ENCODE results near the gene EIF4G3.

The EIF4G3 gene

GRCh38 chr1:20981915-20982314 is 194.8 kb downstream of the EIF4G3 start:
- FAIRE-seq, result no peak
- no peak for DNase-seq (ENCODE audit: insufficient read length)
- TF ChIP-seq TAF1 (IDR thresholded peaks at IDR 0.05; ENCODE audit: borderline replicate concordance, low read depth, low read length) (no peak), POLR2A (IDR thresholded peaks at IDR 0.05; ENCODE audit: low read depth, low read length) (no peak), POLR2AphosphoS5 (IDR thresholded peaks at IDR 0.05; ENCODE audit: low read depth, low read length) (no peak)

- no peak for TF ChIP-seq POLR2AphosphoS5 (IDR thresholded peaks at IDR 0.05; ENCODE audit: low read depth, low read length)
- no peak for TF ChIP-seq POLR2A (IDR thresholded peaks at IDR 0.05; ENCODE audit: low read depth, low read length)
- no peak for TF ChIP-seq TAF1 (IDR thresholded peaks at IDR 0.05; ENCODE audit: borderline replicate concordance, low read depth, low read length)
- DNase-seq (ENCODE audit: insufficient read length), result no peak
- no peak for FAIRE-seq
Measured at GRCh38 chr1:20980051-20980450, 196.6 kb downstream of the EIF4G3 start.

GRCh38 chr1:20978413-20978812 is 198.3 kb downstream of the EIF4G3 start:
- DNase-seq (ENCODE audit: insufficient read length) (no peak), FAIRE-seq (no peak)
- TF ChIP-seq POLR2A (IDR thresholded peaks at IDR 0.05; ENCODE audit: low read depth, low read length) (no peak), TAF1 (IDR thresholded peaks at IDR 0.05; ENCODE audit: borderline replicate concordance, low read depth, low read length) (no peak), POLR2AphosphoS5 (IDR thresholded peaks at IDR 0.05; ENCODE audit: low read depth, low read length) (no peak)

GRCh38 chr1:20975668-20976067 is 201.0 kb downstream of the EIF4G3 start:
- no peak for FAIRE-seq
- TF ChIP-seq TAF1 (IDR thresholded peaks at IDR 0.05; ENCODE audit: borderline replicate concordance, low read depth, low read length) (no peak), POLR2AphosphoS5 (IDR thresholded peaks at IDR 0.05; ENCODE audit: low read depth, low read length) (no peak), POLR2A (IDR thresholded peaks at IDR 0.05; ENCODE audit: low read depth, low read length) (no peak)
- DNase-seq (ENCODE audit: insufficient read length), result no peak

DNA sequence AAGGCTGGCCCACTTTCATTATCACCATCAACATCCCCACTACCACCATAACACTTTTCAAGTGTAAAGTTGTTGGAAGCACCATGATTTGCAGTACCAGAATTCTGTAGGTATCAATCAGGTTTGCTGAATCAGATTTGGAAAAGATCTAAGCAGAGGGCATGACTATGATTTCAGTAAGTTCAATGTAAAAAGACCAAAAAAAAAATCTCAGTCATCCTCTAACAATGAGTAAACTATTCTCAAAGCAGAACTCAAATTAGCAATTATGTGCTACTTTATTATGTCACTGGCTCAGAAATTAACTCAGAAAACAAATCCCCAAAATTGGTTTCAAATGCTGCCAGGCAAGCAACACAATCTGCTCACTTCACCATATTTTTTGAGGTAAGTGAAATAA is 201.7 kb downstream of the EIF4G3 start:
- DNase-seq (ENCODE audit: insufficient read length) (no peak), FAIRE-seq (no peak)
- TF ChIP-seq POLR2A (IDR thresholded peaks at IDR 0.05; ENCODE audit: low read depth, low read length), result no peak
- no peak for TF ChIP-seq TAF1 (IDR thresholded peaks at IDR 0.05; ENCODE audit: borderline replicate concordance, low read depth, low read length)
- no peak for TF ChIP-seq POLR2AphosphoS5 (IDR thresholded peaks at IDR 0.05; ENCODE audit: low read depth, low read length)

DNA sequence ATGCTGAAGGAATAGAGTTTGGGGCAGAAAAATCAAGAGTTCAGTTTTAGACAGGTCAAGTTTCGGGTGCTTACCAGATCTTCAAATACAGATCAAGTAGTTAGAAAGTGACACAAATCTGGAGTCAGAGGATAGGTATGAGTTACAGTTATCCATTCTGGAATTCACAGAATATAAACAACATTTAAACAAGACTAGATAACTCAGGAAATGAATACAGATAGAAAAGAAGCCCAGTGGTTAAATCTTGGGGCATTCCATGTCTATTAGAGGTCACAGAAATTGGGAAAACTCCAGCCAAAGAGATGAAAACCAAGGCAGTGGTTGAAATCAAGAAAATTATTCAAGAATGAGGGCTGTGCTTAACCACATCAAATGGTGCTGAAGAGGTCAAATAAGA is 202.6 kb downstream of the EIF4G3 start:
- TF ChIP-seq POLR2A (IDR thresholded peaks at IDR 0.05; ENCODE audit: low read depth, low read length) (no peak), POLR2AphosphoS5 (IDR thresholded peaks at IDR 0.05; ENCODE audit: low read depth, low read length) (no peak), TAF1 (IDR thresholded peaks at IDR 0.05; ENCODE audit: borderline replicate concordance, low read depth, low read length) (no peak)
- no peak for FAIRE-seq
- no peak for DNase-seq (ENCODE audit: insufficient read length)

DNA sequence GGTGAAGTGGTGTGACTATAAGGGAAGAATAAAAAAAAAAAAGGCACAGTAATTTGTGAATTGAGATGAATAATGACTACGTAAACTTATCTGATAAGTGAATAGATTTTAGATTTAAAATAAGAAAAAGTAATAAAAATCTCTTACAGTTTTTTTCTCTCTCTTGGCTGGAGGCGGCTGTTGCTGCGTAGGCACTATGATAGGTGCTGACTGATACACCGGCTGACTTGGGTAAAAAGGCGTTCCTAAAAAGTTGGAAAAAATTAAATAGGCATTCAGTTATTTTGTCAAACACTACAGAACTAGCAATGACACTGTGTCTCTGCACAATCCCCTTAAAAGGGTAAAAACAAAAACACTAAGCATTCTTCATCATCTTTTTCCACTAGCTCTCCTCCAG is 203.8 kb downstream of the EIF4G3 start:
- no peak for FAIRE-seq
- TF ChIP-seq POLR2A (IDR thresholded peaks at IDR 0.05; ENCODE audit: low read depth, low read length) (no peak), TAF1 (IDR thresholded peaks at IDR 0.05; ENCODE audit: borderline replicate concordance, low read depth, low read length) (no peak), POLR2AphosphoS5 (IDR thresholded peaks at IDR 0.05; ENCODE audit: low read depth, low read length) (no peak)
- DNase-seq (ENCODE audit: insufficient read length), result no peak

GRCh38 chr1:20964540-20965484 is 211.9 kb downstream of the EIF4G3 start:
- peak; percentile 33 for FAIRE-seq

DNA sequence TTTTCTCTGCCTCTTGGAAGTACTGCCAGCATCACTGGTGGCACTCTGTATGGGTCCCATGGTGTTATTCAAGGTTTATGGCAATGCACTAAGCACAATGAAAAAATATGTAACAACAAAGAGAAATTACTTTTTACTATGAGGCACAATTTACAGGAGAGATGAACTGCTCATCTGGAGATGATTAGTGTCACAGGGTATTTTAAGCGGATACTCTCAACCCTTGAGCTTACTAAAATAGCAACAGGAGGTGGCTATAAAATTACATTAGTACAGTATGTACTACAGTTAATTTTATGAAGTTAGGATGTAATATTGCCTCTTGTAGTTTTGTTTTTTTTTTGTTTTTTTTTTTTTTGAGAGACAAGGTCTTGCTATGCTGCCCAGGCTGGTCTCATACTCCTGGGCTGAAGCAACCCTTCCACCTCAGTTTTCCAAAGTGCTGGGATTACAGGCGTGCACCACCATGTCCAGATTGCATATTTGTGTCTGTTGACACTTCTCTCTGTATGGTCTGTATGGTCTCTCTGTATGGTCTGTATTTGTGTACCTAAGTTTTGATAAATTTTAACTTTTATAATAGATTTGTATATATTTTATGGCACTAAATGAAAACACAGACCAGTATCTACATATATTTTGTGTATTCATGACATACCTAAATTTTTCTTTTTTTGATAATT is 214.0 kb downstream of the EIF4G3 start:
- TF ChIP-seq POLR2A (IDR thresholded peaks at IDR 0.05; ENCODE audit: low read depth, low read length), result no peak
- DNase-seq (ENCODE audit: insufficient read length) (no peak), FAIRE-seq (no peak)

More at GRCh38 chr1:20964540-20965484, 211.9 kb downstream of the EIF4G3 start:
- peak; percentile 19 for DNase-seq (ENCODE audit: insufficient read length)
- TF ChIP-seq TAF1 (IDR thresholded peaks at IDR 0.05; ENCODE audit: borderline replicate concordance, low read depth, low read length), result no peak
- TF ChIP-seq POLR2AphosphoS5 (IDR thresholded peaks at IDR 0.05; ENCODE audit: low read depth, low read length), result no peak
- TF ChIP-seq POLR2A (IDR thresholded peaks at IDR 0.05; ENCODE audit: low read depth, low read length), result no peak

DNA sequence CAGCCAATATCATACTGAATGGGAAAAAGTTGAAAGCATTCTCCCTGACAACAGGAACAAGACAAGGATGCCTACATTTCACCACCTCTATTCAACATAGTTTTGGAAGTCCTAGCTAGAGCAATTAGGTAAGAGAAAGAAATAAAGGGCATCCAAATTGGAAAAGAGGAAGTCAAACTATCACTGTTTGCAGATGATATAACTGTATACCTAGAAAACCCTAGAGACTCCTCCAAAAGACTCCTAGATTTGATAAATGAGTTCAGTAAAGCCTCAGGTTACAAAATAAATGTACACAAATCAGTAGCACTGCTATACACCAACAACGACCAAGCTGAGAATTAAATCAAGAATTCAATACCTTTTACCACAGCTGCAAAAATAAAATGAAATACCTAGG is 218.3 kb downstream of the EIF4G3 start:
- no peak for TF ChIP-seq TAF1 (IDR thresholded peaks at IDR 0.05; ENCODE audit: borderline replicate concordance, low read depth, low read length)
- no peak for TF ChIP-seq POLR2AphosphoS5 (IDR thresholded peaks at IDR 0.05; ENCODE audit: low read depth, low read length)
- TF ChIP-seq POLR2A (IDR thresholded peaks at IDR 0.05; ENCODE audit: low read depth, low read length), result no peak
- DNase-seq (ENCODE audit: insufficient read length), result no peak
- FAIRE-seq, result no peak

DNA sequence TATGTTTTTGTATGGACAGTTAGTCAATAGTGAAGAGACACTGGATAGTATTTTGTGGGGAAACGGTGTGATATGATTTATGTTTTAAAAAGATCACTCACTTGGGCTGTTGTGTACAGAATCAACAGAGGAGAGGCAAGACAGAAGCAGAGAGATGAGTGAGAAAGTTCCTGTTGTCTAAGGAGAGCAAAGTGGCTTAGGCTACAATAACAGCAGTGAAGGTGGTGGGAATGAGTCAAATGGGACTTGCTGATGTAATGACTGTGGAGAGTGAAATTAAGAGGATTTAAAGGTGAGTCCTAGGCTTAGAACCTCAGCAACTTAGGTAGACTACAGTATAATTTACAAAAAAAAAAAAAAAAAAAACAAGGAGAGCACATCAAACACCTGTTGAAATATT is 220.4 kb downstream of the EIF4G3 start:
- FAIRE-seq (no peak), DNase-seq (ENCODE audit: insufficient read length) (no peak)
- TF ChIP-seq POLR2AphosphoS5 (IDR thresholded peaks at IDR 0.05; ENCODE audit: low read depth, low read length), result no peak
- TF ChIP-seq TAF1 (IDR thresholded peaks at IDR 0.05; ENCODE audit: borderline replicate concordance, low read depth, low read length), result no peak
- TF ChIP-seq POLR2A (IDR thresholded peaks at IDR 0.05; ENCODE audit: low read depth, low read length), result no peak

GRCh38 chr1:20950679-20951078 is 226.0 kb downstream of the EIF4G3 start:
- TF ChIP-seq TAF1 (IDR thresholded peaks at IDR 0.05; ENCODE audit: borderline replicate concordance, low read depth, low read length) (no peak), POLR2A (IDR thresholded peaks at IDR 0.05; ENCODE audit: low read depth, low read length) (no peak), POLR2AphosphoS5 (IDR thresholded peaks at IDR 0.05; ENCODE audit: low read depth, low read length) (no peak)
- DNase-seq (ENCODE audit: insufficient read length) (no peak), FAIRE-seq (no peak)
